HG02840 (cell line): ENCODE measurements around the gene PIK3C3.
"Not testable (repeated sequence)": the region's sequence is repeated elsewhere in the genome, so short reads cannot be mapped to it uniquely, and the experiment has no call there.

Experiments used
- ATAC-seq: cut with Tn5 transposase; IDR thresholded peaks from one replicate; pipeline ENCODE4 v1.9.1; 2021; ENCODE audit warnings: mild to moderate bottlenecking, moderate library complexity, moderate number of reproducible peaks; ENCODE audit not compliant: unreplicated experiment, low FRiP score

Gene PIK3C3

DNA sequence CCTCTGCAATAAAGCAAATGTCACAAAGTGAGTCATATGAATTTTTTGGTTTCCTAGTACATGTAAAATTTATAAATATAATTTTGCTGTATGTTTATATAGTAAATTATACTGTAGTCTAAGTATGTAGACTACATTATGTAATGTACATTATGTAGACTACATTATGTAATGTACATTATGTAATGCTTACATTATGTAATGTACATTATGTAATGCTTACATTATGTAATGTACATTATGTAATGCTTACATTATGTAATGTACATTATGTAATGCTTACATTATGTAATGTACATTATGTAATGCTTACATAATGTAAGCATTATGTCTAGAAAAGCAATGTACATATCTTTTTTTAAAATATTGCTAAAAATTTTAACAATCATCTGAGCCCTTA is 54.4 kb downstream of the PIK3C3 start:
- not testable (repeated sequence) for ATAC-seq

DNA sequence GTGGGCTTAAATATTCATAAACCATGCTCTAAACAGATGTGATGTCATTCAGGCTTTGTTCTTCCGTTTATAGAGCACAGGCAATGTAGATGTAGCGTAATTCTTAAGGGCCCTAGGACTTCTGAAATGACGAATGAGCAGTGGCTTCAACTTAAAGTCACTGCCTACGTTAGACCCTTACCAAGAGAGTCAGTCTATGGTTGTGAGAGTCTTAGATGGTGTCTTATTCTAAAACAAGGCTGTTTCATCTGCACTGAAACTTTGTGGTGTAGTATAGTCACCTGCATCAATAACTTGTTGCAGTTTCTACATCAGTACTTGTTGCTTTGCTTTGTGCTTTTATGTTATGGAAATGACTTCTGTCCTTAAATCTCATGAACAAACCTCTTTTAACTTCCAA is 56.0 kb downstream of the PIK3C3 start:
- ATAC-seq, result peak; percentile 98

DNA sequence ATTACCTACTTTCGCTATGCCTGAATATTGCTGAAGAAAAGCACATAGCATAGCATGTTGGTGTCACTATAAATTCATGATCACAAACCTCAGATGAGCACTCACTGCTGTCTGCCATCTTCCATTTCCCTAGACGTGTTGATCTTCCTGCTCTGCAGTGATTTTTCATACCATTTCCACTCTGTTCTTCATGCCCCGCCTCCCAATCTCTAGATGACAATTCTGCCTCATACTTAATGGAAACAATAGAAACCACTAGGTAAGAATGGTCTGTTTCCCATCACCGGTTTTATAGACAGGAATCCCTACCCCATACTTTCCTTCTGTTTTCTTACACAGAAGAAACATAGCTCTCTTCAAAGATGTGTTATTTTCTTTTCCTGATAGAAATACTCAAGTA is 63.8 kb downstream of the PIK3C3 start:
- ATAC-seq, result no peak

DNA sequence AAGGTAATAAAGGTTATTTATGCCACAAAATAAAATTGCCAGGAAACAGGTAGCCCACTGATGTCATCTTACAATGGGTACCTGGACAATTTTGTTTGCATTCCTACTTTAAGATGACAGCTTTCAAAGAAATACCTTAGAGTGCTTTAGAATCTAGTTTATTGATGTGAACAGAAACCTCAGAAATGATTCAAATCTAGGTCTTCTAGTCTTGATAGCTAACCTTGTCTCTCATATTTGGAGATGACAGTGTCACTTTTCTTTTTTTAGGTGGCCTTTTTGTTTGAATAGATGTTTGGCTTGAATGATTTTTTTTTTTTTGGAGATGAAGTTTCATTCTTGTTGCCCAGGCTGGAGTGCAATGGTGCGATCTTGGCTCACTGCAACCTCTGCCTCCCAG is 69.1 kb downstream of the PIK3C3 start:
- ATAC-seq, result no peak

DNA sequence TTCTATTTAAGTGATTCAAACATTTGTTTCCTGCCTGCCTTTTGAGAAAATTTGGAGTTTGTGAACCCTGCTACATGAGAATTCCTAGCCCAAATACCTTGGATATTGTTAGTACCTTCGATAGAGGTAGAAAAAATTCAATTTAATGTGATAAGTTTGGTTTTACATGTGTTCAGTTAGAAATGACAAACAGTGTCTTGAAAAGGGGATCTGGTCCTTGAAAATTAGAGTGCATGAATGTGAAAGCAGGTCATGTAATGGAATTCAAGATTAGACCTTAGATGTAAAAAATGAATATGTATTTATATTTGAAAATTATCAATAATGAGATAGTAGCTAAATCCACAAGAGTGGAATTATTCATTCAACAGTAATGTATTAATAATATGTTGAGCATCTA is 70.5 kb downstream of the PIK3C3 start:
- peak; percentile 5 for ATAC-seq

DNA sequence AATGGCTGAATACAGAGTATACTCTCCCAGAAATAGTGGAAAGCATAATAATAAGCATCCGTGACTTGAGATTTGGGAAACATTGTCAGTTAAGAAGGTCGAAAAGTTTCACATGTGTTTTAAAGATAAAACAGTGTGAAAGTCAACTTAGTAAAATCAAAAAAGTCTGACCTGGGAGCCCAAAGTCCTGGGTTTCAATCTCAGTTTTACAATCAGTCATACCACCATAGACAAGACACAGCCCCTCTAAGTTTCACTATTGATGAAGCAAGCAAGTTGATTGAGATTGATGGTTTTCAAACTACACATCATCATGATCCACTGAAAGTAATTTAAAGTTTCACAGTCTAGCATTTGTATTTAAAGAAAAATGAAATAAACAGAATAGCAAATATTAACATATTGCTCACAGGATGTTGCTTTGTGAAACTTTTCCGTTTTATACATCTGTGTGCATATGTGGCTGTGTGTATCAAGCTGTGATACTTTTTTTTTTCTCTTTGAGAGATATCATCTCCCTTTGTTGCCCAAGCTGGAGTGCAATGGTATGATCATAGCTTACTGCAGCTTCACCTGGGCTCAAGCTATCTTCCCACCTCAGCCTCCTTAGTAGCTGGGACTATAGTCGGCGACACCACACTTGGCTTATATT is 71.1 kb downstream of the PIK3C3 start:
- ATAC-seq, result peak; percentile 89

DNA sequence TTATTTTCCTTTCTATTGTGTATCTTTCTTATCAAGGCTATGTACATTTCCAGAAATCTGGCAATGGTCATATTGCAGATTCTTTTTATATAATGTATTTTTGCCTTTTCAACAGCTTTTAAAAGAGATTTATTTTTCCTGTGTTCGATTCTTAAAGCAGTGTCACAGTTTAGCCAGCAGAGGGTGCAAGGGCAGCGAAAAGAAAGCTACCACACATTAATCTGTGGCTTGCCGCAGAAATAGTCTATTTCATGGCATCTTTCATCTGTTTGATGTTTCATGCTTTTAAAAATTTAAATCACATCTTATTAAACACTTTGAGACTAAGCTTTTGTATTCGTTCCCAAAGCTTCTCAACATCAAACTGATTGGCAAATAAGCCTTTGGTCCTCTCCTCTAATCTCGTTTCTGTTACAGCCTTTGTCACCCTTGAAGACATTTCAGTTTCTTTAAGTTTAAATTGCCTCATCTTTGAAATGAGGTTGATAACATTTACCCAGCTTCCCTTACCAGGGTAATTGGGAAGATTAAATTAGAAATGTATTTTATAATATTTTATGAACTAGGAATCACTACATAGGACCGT is 73.3 kb downstream of the PIK3C3 start:
- ATAC-seq, result no peak

DNA sequence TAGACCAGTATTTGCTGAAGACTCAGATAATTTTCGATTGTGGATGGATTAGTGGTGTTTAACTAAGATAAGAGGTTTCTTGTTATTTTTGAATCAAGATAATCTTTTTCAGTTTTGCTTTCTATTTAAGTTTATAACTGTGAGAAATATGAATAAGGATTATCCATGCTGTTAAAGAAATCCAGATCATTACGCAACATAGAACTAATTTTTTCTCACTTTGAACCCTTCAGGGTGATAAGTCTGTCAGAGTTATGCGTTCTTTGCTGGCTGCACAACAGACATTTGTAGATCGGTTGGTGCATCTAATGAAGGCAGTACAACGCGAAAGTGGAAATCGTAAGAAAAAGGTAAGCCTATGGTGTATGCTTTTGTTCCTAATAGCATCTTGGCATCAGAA is 74.1 kb downstream of the PIK3C3 start:
- no peak for ATAC-seq

DNA sequence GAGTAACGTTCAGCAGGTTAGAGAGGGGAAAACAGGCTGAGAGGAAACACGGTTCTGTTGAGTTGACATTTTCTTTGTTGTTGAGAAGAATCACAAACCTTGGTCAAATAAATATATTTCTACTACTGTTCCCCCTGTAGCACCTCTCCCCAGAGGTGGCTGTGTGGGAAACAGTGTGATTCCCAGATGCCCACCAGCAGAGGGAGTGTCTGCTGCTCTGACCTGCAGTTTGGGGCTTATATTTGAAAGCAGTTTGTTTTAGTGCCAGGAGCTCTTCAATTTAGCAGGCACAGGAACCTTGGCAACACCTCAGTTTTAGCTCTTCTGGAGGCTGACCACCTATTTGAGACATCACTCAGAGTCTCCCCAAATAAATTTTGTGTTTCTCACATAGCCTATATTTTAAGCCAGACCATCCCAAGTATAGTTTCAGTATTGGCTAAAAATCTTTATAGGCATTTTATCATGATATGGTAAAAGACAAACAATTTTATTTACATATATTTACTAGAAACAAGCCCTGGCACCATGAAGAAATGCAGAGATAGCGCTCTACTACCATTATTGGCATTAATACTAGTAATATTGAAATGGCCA is 75.7 kb downstream of the PIK3C3 start:
- no peak for ATAC-seq

DNA sequence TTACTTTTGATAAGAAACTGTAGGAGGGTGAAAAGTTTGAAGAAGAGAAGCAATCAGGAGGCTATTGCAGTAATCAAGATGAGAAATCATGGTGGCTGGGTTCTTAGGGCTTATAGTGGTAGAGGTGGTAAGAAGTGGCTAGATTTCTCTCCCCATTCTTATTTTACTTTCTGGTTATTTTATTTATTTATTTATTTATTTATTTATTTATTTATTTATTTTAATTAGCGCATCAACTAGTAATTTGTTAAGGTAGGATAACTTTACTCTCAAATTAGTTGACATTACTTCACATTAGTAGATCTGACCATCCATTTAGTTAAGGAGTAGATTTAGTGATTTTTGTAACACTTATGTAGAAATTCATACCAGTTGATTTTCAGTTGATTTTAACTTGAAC is 77.4 kb downstream of the PIK3C3 start:
- no peak for ATAC-seq

DNA sequence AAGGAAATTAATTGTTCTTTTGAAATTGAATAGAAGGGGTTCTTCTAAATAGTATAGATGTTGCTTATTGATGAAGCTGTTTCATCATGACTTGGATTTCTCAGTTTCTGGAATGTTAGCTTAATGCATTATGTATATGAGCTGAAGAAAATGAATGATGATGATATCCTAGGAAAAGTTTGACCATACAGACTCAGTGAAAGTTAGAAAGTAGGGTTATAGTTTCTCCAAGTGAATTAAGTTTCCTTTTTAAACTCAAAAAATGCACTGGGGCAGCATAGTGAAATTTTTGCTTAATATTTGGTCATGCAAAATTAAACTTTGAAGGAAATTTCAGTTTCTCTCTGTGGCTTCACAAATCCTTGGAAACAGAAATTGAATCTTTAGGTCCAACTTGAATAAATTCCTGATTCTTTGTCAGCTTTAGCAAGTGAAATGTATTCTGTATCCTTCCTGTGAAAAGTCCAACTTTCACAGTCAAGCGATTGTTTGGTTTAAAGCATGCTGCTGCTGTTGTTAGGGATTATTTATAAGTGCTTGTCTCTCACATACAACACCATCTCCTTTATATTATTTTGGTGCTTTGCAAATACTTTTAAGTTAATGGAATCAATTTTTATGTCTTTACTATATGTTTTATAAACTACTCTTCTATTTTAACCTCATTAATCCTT is 78.2 kb downstream of the PIK3C3 start:
- ATAC-seq, result no peak

DNA sequence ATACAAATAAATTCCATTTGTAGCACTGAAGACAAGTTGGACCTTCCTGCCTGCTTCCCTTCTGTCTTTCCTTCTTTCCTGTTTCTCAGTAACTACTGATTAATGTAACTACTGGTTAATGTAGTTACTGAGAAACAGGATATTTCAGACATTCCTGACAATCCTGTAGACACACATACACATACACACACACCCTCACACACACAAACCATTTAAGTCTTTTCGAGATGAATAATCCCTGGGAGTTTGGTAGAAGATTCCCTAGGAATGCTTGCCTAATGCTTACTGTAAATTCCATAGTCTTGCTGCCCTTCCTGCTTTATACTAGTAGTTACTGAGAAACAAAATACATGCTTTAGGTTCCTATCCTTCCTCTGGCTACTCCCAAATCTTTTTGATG is 83.9 kb downstream of the PIK3C3 start:
- ATAC-seq, result no peak

DNA sequence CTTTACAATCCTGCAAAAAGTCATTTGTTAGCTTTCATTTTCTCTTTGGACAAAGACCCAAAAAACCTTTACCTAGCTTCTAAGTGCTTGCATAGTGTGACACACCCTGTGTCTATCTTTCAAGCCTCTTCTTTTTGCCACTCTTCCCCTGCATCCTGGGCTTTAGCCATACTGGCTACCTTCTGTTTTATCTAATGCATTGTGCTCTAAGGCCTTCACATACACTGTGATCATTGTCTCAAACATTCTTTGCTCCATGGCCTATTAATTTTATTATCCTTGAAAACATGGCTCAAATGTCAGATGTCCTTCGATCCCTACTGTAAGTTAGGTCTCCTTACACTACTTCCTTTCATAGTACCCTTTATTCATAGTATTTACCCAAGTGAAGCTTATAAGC is 84.4 kb downstream of the PIK3C3 start:
- ATAC-seq, result no peak

DNA sequence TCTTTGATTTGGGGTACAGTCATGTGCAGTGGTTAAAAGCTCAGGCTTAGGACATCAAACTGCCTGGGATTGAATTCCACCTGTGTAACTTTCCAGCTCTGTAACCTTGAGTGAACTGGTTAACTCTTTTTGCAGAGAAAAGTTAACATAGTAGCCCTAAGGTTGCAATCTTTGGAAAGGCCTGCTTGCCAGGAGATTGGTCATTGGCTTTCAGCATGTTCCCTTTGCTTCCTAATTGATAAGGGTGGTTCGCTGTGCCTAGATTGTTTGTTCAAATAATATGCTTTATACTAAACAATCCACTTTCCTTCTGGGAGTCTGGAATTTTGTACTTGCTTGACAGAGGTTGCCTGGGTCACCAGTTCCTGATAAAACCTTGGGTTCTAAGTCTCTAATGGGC is 86.8 kb downstream of the PIK3C3 start:
- no peak for ATAC-seq

DNA sequence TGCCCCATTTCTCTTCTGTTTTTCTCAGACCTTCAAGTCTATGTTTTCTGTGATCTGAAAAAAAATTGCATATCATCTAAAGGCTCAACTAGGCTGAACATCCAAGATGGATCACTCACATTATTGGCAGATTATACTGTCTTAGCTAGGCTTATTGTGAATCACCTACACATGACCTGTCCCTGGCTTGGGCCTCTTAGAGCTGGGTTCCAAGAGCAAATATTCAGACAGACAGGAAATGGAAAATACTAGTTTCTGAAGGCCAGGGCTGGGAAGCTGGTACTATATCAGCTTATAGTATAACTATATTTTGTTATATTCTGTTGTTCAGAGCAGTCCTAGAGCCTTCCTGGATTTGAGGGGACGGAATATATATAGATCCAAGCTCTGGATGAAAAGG is 90.3 kb downstream of the PIK3C3 start:
- no peak for ATAC-seq

DNA sequence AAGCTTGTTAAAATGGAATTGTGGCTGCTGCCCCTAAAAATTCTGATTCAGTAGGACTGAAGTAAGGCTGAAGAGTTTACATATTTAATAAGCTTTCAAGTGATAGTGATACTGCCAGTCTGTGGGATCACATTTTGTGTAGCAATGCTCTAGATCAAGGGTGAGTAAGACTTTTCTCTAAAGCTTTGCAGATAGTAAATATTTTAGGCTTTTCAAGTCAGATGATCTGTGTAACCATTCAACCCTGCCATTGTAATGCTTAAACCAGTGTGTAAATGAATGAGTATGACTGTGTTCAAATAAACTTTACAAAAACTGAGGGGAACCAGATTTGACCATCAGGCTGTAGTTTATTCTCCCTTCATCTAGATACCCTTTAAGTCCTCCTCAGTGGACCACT is 92.7 kb downstream of the PIK3C3 start:
- ATAC-seq, result no peak

DNA sequence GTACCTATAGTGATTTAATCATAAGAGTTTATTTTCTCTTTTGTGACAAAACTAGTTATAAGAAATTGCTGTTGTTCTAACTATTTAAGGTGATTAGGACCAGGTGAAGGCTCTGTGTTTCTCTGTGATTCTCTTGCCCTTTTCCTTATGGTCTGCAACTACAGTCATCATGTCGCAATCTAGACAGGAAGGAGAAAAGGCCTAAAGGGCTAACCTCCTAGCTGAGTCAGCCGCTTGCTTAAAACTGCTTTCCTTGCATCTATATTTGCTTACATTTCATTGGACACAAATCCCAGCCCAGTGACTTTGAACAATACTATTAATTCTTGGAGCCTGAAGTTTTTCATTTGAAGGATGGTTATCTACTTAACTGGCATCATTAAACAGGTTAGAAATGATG is 93.1 kb downstream of the PIK3C3 start:
- ATAC-seq, result no peak

DNA sequence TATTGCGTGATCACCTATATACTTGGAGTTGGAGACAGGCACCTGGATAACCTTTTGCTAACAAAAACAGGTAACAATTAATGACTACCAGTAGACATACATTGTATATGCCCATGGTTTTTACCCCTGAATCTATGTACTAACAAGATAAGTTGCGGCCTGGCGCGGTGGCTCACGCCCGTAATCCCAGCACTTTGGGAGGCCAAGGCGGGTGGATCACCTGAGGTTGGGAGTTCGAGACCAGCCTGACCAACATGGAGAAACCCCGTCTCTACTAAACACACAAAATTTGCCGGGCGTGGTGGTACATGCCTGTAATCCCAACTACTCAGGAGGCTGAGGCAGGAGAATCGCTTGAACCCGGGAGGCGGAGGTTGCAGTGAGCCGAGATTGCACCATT is 94.5 kb downstream of the PIK3C3 start:
- ATAC-seq, result not testable (repeated sequence)

DNA sequence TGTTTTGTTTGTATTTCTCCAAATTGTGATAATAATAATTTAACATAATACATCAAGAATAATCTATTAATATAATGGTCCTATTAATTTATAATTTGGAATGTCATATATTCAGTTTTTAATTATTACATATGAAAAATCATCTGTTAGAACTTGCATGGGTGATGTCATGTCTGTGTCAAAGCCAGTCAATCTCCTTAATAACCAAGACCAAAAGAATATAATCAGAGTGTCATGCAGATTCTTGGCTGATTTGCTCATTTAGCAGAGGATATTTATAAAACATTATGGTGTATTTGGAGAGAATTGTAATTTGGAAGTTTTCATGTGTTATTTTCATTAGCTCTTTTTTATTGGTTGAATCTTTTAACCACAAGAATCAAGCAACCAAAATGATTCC is 96.4 kb downstream of the PIK3C3 start:
- no peak for ATAC-seq

DNA sequence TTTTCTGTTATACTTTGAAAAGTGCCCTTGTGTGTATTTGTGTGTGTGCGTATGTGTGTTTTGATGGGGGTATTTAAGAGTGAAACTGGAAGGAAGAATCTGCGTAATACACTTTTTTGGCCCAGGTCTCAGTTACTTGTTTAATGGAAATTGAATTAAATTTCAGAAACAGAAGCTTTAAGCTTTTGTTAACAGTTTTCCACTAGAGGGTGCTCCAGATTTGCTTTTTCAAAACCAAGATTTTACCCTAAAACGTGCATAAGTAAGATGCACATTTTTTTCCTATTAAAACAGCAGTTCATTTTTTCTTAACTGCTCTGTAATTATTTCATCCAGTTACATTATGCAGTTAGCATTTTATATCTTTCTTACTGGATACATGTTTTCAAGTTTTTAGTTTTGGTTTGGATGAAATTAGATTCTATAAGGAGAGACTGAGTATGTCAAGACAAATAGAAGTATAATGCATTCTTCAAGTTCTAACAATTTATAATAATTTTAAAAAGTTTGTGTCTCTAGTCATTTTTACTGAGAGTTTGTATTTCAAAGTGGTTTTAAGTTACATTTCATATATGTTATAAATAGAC is 97.2 kb downstream of the PIK3C3 start:
- ATAC-seq, result no peak

DNA sequence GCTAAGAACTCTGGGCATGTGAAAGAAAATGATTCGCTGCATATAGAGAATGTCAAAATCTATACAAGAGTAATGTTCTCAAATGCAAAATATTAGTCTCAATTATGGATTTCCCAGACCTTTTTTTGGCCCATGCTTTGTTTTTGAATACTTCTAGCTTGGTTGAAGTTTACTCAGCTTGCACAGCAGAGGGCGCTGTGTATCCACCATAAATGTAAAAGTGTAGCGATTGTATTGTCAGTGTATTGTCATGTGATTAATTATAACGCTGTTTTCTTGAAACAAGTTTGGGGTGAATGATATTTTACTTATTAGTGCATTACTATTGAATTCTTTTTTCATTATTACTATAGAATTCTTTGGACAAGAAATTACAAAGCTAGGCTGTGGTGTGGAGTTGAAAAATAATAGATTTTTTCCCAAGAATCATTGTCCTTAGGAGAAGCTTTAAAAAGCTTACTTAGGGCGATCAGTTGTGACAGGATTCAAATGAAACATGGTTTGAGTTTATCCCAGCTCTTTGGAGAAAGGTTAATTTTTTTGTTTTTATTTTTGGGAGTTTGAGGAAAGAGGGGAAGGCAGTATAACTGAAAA is 98.3 kb downstream of the PIK3C3 start:
- peak; percentile 90 for ATAC-seq
